ENCODE results near the gene GSG1L2.

GRCh38 chr17:9844153-9844552 is 22.3 kb upstream of the GSG1L2 start:
- TF ChIP-seq SMARCC2 (IDR thresholded peaks at IDR 0.05) (no peak), IKZF1 (IDR thresholded peaks at IDR 0.05) (no peak)
